DMS114 treated with DMSO at 0.1 percent for 48 hours (cell line): ENCODE results near the gene GALNT2.
A peak's percentile ranks its signal among the peaks of the same experiment; 100 is the strongest.

Source experiments
- DNase-seq: peaks from one replicate; lab custom pipeline; 2025; ENCODE audit not compliant: unreplicated experiment; lab: John Stamatoyannopoulos, UW

GALNT2 gene

GRCh38 chr1:230158415-230159291 is 91.6 kb downstream of the GALNT2 start:
- DNase-seq, result no peak

DNA sequence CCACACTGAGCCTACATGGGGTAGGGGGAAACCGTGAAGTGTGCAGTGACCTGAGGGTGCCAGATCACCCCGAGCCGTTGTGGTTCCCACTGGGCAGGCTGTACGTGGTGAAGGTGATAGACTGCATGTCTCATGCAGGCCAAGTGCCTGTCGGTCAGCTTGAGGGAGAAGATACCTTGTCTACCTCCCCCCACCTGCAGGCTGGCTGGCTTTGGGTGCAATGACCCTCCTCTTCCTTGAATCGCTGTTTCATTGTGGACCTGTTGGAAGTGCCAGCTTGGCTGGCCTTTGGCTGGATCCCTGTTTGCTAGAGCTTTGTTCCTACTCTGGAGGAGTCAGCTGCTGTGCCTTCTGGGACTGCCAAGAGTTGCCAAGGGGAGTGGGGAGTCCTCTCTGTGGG is 92.5 kb downstream of the GALNT2 start:
- no peak for DNase-seq

DNA sequence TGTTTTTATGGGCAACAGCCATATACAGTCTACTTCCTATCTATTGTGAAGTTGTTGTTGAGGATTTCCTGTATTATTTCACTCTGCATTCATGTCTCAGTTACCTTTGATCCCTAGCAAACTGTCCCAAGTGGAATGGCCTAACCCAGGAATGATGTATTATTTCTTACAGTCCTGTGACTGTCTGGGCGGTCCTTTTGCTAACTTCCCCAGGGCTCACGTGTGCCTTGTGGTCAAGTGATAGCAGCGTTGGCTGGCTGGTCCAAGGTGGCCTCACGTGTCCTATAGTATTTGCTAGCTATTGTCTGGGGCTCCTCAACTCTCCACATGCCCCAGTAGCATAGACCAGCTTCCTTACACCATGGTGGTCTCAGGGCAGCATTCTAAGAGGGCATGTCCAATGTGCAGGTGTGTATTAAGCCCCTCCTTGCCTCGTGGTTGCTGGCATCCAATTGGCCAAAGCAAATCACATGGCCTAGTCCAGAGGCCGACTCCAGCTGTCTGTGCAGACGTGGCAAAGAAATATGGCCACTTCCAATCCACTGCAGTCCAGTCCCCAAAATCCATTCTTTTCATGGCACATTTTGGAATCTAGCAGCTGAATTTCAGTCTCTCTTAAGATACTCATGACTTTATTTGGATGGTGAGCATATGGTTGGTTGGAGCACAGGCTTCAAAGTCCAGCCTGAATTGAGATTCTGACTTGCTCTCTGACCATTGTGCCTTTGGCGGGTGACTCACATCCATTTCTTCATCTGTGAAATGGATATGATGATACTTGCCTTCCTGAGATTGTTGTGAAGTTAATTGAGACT is 94.1 kb downstream of the GALNT2 start:
- no peak for DNase-seq

DNA sequence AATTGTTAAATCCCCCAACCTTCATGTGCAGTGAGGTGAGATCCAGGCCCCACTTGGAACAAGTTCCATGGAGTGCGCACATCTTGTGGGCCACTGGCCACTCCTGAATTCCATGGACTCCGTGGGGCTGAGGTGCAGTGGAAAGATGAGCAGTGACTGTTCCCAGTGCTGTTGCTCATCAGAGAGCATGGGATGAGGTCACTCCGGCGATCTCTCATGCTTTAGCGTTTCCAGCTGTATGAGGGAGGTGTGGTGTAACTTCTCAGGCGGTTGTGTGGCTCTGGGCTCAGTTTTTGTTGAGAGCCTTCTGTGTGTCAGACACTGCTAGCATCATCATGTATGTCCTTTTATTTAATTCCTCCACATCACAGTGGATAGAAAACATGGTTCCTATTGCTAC is 96.2 kb downstream of the GALNT2 start:
- no peak for DNase-seq

DNA sequence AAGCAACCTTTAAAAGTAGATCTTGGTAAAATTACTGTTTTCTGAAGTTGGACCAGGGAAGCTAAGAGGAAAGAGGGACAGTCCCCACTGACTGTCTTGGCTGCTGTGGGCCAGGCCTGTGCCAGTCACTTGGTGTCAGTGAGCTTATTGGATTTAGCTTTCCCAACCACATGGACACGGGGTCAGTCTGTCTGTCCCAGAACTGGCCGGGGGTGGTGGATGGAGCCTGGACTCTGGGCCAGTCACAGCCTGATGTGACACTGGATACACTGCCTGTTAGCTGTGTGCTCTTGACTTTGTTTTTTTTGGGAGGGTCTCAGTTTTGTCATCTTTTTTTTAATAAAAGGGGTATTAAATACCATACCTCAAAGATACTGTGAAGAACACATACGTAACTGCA is 96.7 kb downstream of the GALNT2 start:
- no peak for DNase-seq

- DNase-seq, result no peak
Observed at GRCh38 chr1:230165536-230165935, 98.5 kb downstream of the GALNT2 start.

DNA sequence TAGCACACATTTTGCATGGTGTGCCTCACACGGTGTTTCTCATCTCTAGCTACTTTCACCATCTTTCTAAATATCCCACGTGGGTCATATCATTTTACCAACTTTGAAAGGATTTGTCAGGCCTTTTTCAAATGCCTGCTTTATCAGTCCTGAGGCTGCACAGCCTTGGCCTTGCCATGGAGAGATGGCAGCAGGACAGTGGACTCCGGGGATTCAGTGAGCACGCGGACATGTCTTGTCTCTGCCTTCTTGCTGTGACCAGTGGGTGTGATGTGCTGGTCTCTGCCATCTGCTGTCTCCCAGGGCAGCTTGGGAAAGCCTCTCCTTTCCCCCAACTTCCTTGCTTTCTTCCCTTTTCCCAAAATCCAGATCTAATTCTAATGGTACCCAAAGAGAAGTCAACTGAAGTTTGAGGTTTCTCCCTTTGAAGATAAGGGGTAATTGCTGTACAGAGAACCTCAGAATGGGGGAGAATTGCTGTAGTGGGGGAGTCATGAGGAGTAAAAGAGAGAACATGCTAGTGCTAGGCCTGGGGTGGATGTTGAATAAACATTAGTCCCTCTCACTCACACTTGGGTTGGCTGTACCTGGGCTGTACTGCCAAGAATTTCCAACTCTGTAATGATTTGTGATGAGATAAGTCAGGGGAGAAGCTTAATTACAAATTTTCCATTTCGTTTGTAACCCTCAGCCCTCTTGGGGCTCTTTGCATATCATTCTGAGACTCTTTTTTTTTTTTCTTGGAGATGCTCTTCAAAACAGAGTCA is 99.5 kb downstream of the GALNT2 start:
- DNase-seq, result no peak

GRCh38 chr1:230167419-230167852 is 100.4 kb downstream of the GALNT2 start:
- peak; percentile 20 for DNase-seq

GRCh38 chr1:230169454-230170152 is 102.6 kb downstream of the GALNT2 start:
- no peak for DNase-seq

DNA sequence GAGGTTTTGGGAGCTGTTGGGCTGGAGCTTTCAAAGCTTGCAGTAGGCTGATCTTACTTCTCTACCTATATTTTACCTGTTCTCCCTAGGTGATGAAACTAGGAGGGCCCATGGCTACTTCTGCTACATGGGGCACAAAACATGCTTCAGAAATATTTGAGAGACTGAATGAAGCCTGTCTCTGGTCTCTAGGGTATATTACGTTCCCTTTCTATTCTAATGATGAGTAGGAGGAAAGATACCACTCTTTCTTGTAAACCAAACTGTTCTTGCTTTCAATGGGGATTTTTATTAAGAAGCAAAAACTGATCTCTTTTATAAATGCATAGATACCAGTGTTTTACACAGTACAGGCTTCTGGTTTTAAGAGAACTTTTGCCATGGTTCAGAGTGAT is 103.1 kb downstream of the GALNT2 start:
- DNase-seq, result no peak

DNA sequence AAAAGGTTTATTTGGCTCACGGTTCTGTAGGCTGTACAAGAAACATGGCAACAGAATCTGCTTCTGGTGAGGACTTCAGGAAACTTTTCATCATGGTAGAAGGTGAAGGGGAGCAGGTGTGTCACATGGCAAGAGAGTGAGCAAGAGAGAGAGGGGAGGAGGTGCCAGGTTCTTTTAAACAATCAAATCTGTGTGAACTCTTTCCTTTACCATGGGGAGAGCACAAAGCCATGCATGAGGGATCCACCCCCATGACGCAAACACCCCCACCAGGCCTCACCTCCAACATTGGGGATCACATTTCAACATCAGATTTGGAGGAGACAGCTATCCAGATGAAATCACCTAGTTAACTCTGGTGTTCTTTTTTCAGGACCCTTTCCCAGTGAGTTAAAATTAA is 103.6 kb downstream of the GALNT2 start:
- DNase-seq, result no peak

GRCh38 chr1:230171356-230172015 is 104.4 kb downstream of the GALNT2 start:
- DNase-seq, result no peak

DNA sequence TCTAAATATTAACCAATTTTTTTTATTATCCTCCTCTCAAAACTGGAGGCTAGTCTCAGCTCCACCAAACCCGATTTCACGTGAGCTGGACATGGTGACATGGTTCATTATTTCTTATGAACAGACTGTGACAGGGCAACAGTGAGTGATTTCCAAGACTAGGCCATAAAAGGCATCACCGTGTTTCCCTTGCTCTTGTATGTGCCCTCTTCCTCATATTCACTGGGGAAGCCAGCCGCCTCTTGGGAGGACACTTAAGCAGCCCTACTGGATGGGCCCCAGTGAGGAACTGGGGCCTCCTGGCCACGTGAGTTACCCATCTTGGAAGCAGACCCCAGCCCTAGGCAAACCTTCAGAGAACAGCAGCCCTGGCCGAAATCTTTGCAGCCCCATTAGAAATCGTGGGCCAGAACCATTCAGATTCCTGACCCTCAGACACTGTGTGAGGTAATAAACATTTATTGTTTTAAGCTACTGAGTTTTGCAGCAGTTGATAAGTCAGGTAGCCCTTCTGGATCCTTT is 105.0 kb downstream of the GALNT2 start:
- DNase-seq, result no peak

DNA sequence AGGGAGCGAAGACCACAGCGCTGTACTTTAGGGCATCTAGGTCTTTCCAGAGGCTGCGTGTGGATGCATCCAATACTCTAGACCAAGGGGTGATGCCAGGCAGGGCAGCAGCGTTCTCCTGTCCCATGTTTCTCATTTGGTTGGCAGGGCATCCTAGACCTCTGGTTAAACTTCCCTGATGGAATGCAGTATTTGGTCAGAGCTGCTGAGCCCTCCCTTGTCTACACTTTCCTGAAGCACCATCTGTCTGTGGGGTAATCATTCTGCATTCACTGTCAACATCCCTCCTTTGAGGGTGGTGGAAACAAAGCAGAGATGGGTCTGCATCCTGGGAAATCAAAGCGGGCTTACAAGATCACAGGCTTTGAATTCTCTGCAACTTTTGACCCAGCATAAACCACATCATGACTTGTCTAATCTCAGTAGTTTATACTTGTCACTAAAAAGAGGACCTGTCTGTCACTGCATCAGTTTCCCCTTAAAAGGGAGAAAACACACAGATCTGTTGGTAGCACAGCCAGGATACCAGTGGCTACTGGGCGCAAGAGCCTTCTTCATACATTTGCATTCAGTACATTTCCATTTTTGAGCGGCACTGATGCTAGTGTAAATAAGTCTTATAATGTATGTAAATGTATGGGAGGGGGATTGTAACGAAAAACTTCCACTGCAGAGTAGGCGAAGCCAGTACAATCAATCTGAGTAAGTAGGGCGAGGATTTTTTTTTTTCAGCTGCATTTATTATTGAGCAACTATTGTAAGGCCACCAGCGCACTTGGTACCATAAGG is 106.3 kb downstream of the GALNT2 start:
- DNase-seq, result no peak

GRCh38 chr1:230174041-230174440 is 107.0 kb downstream of the GALNT2 start:
- no peak for DNase-seq

GRCh38 chr1:230174471-230175162 is 107.6 kb downstream of the GALNT2 start:
- no peak for DNase-seq

GRCh38 chr1:230175163-230175747 is 108.2 kb downstream of the GALNT2 start:
- DNase-seq, result no peak

DNA sequence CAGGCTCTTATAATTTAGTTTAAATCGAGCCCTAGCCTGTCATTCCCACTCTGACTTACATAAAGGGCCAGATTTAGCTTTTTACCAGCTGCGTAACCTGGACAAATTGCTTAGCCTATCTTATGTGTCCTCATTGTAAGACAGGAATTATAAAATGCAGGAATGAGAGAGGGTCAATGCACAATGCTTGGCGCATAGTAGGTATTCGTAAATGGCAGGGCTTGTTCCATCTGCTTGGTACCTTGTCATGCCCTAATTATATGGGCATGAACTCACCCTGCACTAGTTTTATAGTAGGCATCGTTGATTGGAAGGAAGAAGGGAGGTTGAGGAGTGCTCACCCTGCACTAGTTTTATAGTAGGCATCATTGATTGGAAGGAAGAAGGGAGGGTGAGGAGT is 108.8 kb downstream of the GALNT2 start:
- no peak for DNase-seq
